ENCODE data around the gene HS3ST4. TPM values are rescaled to one million over a fixed set of nuclear protein-coding genes. Genes with fewer than 3 reads are reported as not detected.

The HS3ST4 gene
- total RNA-seq, 1 donor from 2014 or later, result 1.2 TPM

DNA sequence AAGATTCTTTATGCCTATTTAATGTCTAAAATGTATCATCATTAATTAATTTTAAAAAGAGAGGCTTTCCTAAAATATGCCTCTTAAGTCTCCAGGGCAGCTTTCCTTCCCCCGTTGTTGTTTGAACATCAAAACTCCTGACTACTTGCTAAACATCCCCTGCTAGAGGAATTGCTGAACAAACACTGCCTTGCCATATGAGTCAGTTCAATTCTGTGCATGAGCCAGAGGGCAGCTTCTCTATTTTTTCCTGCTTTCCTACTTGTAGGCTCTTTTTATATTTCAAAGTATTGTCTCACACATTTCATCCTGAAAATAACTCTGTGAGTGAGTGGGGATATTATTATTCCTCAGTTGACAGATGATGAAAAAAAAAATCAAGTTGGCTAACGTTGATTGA, 143.4 kb downstream of the HS3ST4 start:
- H3K27me3 ChIP-seq (ENCODE audit: insufficient read depth, low read length), result no peaks in the 10 kb centered on the region
- Mint-ChIP-seq H3K4me3 (ENCODE audit: unreplicated experiment) (no peak overlapping the region), H3K27me3 (ENCODE audit: low read depth, unreplicated experiment) (no peaks in the 10 kb centered on the region), H3K27ac (ENCODE audit: unreplicated experiment) (no peak overlapping the region), H3K4me1 (ENCODE audit: low read depth, unreplicated experiment) (no peaks in the 10 kb centered on the region), H3K9me3 (ENCODE audit: unreplicated experiment) (peaks cover 2% of the 10 kb centered on the region), H3K36me3 (ENCODE audit: low read depth, unreplicated experiment) (no peaks in the 10 kb centered on the region)
- H3K79me2 ChIP-seq (ENCODE audit: insufficient read depth, low read length), result no peaks in the 10 kb centered on the region
- H3K9me3 ChIP-seq (ENCODE audit: insufficient read depth, low read depth, low read length), result no peaks in the 10 kb centered on the region
- DNase-seq (ENCODE audit: low read depth) (no peak), FAIRE-seq (no peak)
- no peak overlapping the region for H3K9ac ChIP-seq (ENCODE audit: low read length)
- H3K4me3 ChIP-seq (ENCODE audit: insufficient read depth, low read depth, low read length), result no peak overlapping the region
- H2AFZ ChIP-seq (ENCODE audit: low read depth, low read length), result no peak overlapping the region
- no peaks in the 10 kb centered on the region for H4K20me1 ChIP-seq (ENCODE audit: insufficient read depth, low read length)
- no peaks in the 10 kb centered on the region for H3K36me3 ChIP-seq (ENCODE audit: insufficient read depth, low read length)
- no peak overlapping the region for H3K27ac ChIP-seq (ENCODE audit: low read depth, low read length)
- no peak overlapping the region for H3K4me2 ChIP-seq (ENCODE audit: low read length)
- no peaks in the 10 kb centered on the region for H3K4me1 ChIP-seq (ENCODE audit: insufficient read depth, low read length)
- TF ChIP-seq EZH2 (IDR thresholded peaks at IDR 0.05; ENCODE audit: insufficient read depth, low read length), result no peak
- no peak for TF ChIP-seq CTCF (IDR thresholded peaks at IDR 0.05; ENCODE audit: insufficient read depth, low read depth, low read length)

- TF ChIP-seq EZH2 (IDR thresholded peaks at IDR 0.05; ENCODE audit: insufficient read depth, low read length) (no peak), CTCF (IDR thresholded peaks at IDR 0.05; ENCODE audit: insufficient read depth, low read depth, low read length) (peak; percentile 68)
- Histone ChIP-seq H3K4me3 (ENCODE audit: insufficient read depth, low read depth, low read length) (no peak overlapping the region), H3K27ac (ENCODE audit: low read depth, low read length) (no peak overlapping the region), H3K27me3 (ENCODE audit: insufficient read depth, low read length) (no peaks in the 10 kb centered on the region), H3K79me2 (ENCODE audit: insufficient read depth, low read length) (no peaks in the 10 kb centered on the region), H3K9me3 (ENCODE audit: insufficient read depth, low read depth, low read length) (no peaks in the 10 kb centered on the region), H3K9ac (ENCODE audit: low read length) (no peak overlapping the region), H3K4me1 (ENCODE audit: insufficient read depth, low read length) (no peaks in the 10 kb centered on the region), H4K20me1 (ENCODE audit: insufficient read depth, low read length) (no peaks in the 10 kb centered on the region), H3K36me3 (ENCODE audit: insufficient read depth, low read length) (no peaks in the 10 kb centered on the region), H2AFZ (ENCODE audit: low read depth, low read length) (no peak overlapping the region), H3K4me2 (ENCODE audit: low read length) (no peak overlapping the region)
- DNase-seq (ENCODE audit: low read depth), result peak; percentile 37
- no peak for FAIRE-seq
- Mint-ChIP-seq H3K4me3 (ENCODE audit: unreplicated experiment) (peak overlapping the region; percentile 54), H3K27me3 (ENCODE audit: low read depth, unreplicated experiment) (no peaks in the 10 kb centered on the region), H3K27ac (ENCODE audit: unreplicated experiment) (no peak overlapping the region), H3K36me3 (ENCODE audit: low read depth, unreplicated experiment) (no peaks in the 10 kb centered on the region), H3K4me1 (ENCODE audit: low read depth, unreplicated experiment) (no peaks in the 10 kb centered on the region), H3K9me3 (ENCODE audit: unreplicated experiment) (peaks cover 2% of the 10 kb centered on the region)
These were observed 147.0 kb downstream of the HS3ST4 start for GRCh38 chr16:25838724-25839186.

DNA sequence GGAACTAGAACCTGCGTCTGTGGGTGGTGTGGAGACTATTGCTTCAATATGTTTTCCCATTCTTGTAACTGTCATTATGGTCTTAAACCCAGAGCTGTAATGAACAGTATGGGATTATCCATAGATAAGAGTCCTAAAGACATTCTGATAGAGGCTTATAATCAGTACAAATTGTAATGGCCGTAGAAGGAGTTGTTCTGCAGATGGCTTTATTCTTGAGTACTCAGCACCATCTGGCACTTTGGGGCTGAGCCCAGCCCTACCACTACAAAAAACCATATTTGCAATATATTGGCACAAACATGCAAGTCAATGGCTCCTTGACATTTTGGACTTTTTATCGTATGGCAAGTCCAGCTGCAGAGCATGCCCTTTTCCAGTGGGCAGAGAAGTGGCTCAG, 150.0 kb downstream of the HS3ST4 start:
- Mint-ChIP-seq H3K27ac (ENCODE audit: unreplicated experiment) (no peak overlapping the region), H3K9me3 (ENCODE audit: unreplicated experiment) (no peaks in the 10 kb centered on the region), H3K27me3 (ENCODE audit: low read depth, unreplicated experiment) (no peaks in the 10 kb centered on the region), H3K4me3 (ENCODE audit: unreplicated experiment) (no peak overlapping the region), H3K36me3 (ENCODE audit: low read depth, unreplicated experiment) (no peaks in the 10 kb centered on the region), H3K4me1 (ENCODE audit: low read depth, unreplicated experiment) (no peaks in the 10 kb centered on the region)
- Histone ChIP-seq H3K4me1 (ENCODE audit: insufficient read depth, low read length) (no peaks in the 10 kb centered on the region), H3K9ac (ENCODE audit: low read length) (no peak overlapping the region), H4K20me1 (ENCODE audit: insufficient read depth, low read length) (no peaks in the 10 kb centered on the region), H3K4me3 (ENCODE audit: insufficient read depth, low read depth, low read length) (no peak overlapping the region), H3K4me2 (ENCODE audit: low read length) (no peak overlapping the region), H2AFZ (ENCODE audit: low read depth, low read length) (no peak overlapping the region), H3K27me3 (ENCODE audit: insufficient read depth, low read length) (no peaks in the 10 kb centered on the region), H3K79me2 (ENCODE audit: insufficient read depth, low read length) (no peaks in the 10 kb centered on the region), H3K9me3 (ENCODE audit: insufficient read depth, low read depth, low read length) (no peaks in the 10 kb centered on the region), H3K27ac (ENCODE audit: low read depth, low read length) (no peak overlapping the region), H3K36me3 (ENCODE audit: insufficient read depth, low read length) (no peaks in the 10 kb centered on the region)
- TF ChIP-seq EZH2 (IDR thresholded peaks at IDR 0.05; ENCODE audit: insufficient read depth, low read length) (no peak), CTCF (IDR thresholded peaks at IDR 0.05; ENCODE audit: insufficient read depth, low read depth, low read length) (no peak)
- FAIRE-seq, result no peak
- DNase-seq (ENCODE audit: low read depth), result no peak

All from astrocyte (in vitro differentiated cells and primary cell).